Breast epithelium (tissue), 4 donors: Measurements from ENCODE around the gene SIK3. TPM values are rescaled to one million over a fixed set of nuclear protein-coding genes. Genes with fewer than 3 reads are reported as not detected.

Source experiments
- DNase-seq, 2 donors: peaks; one replicate each; pipeline ENCODE4 v3.0.0-alpha.2; 2019; ENCODE audit warnings: low spot score in 2 of 2
- H3K27ac ChIP-seq, 2 donors: fragments of 200-600 bp; sonication (generic) in 1 of 2; one replicate each; pipeline ENCODE4 v1.5.1; 2016 to 2019; ENCODE audit warnings: mild to moderate bottlenecking in 1 of 2
- H3K27me3 ChIP-seq, 2 donors: fragments of 200-600 bp; sonication (generic) in 1 of 2; one replicate each; pipeline versions ENCODE4 v1.5.1 to v1.6.0; 2017 to 2019; ENCODE audit warnings: control low read depth in 1 of 2, mild to moderate bottlenecking in 1 of 2
- H3K36me3 ChIP-seq: fragments of 200-600 bp; one replicate; pipeline ENCODE4 v1.5.1; 2019
- H3K4me1 ChIP-seq, 2 donors: fragments of 200-600 bp; sonication (generic); one replicate each; pipeline ENCODE4 v1.5.1; 2016 to 2019; ENCODE audit warnings: control low read depth in 1 of 2
- H3K4me3 ChIP-seq, 3 donors: fragments of 200-600 bp; sonication (generic); 1 replicate in 2 of 3; 2 replicates in 1 of 3; pipeline ENCODE4 v1.5.1; 2016 to 2019; ENCODE audit warnings: mild to moderate bottlenecking in 3 of 3, moderate library complexity in 2 of 3
- H3K9me3 ChIP-seq, 2 donors: fragments of 200-600 bp; sonication (generic) in 1 of 2; one replicate each; pipeline ENCODE4 v1.5.1; 2016 to 2019; ENCODE audit warnings: control low read depth in 1 of 2
- POLR2A ChIP-seq: fragments of 450-650 bp; IDR thresholded peaks from one replicate; pipeline ENCODE4 v1.6.1; 2016; ENCODE audit warnings: antibody characterized with exemption, mild to moderate bottlenecking, moderate library complexity
- POLR2AphosphoS5 ChIP-seq, 3 donors: sonication (generic); formaldehyde crosslinking; IDR thresholded peaks; one replicate each; pipeline ENCODE4 v1.6.1; 2017; ENCODE audit warnings: antibody characterized with exemption in 3 of 3
- intact Hi-C: fragments of 100-400 bp; cut with DNase I; formaldehyde crosslinking; loops from one replicate; pipeline ENCODE4 v1.15.1; 2023; ENCODE audit warnings: low total_unique reads
- total RNA-seq, 3 donors: library from RNA; depleted of rRNA; stranded (reverse); fragments of >200 nt; gene quantifications; one replicate each; pipeline ENCODE4 v1.1.0, GENCODE V29; 2016
- TF ChIP-seq, protein P1 (sequence below), 3 donors: fragments of 450-650 bp; IDR thresholded peaks; one replicate each; pipeline ENCODE4 v1.5.1; 2016 to 2017; ENCODE audit warnings: antibody characterized with exemption in 3 of 3, mild to moderate bottlenecking in 3 of 3, moderate library complexity in 3 of 3

The SIK3 gene
- total RNA-seq, 3 donors from 2014 or later, result 26.9 to 110 (median 57.0) TPM

DNA sequence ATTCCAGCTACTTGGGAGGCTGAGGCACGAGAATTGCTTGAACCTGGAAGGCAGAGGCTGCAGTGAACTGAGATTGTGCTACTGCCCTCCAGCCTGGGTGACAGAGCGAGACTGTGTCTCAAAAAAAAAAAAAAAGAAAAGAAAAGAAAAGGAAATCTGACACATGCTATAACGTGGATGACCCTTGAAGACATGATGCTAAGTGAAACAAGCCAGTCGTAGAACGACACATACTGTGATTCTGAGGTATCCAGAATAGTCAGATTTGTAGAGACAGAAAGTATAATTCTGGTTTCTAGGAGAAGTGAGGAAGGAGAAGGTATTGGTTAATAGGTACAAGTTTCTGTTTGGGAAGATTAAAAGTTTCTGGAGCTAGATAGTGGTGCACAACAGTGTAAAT is 299.9 kb downstream of the SIK3 start:
- Histone ChIP-seq H3K27ac (no peak overlapping the region), H3K9me3 (no peaks in the 10 kb centered on the region), H3K27me3 (no peaks in the 10 kb centered on the region), H3K4me3 (no peak overlapping the region), H3K36me3 (no peaks in the 10 kb centered on the region), H3K4me1 (no peaks in the 10 kb centered on the region)
- intact Hi-C loops, result no loop called here
- no peak for DNase-seq
- TF ChIP-seq, protein P1, sequence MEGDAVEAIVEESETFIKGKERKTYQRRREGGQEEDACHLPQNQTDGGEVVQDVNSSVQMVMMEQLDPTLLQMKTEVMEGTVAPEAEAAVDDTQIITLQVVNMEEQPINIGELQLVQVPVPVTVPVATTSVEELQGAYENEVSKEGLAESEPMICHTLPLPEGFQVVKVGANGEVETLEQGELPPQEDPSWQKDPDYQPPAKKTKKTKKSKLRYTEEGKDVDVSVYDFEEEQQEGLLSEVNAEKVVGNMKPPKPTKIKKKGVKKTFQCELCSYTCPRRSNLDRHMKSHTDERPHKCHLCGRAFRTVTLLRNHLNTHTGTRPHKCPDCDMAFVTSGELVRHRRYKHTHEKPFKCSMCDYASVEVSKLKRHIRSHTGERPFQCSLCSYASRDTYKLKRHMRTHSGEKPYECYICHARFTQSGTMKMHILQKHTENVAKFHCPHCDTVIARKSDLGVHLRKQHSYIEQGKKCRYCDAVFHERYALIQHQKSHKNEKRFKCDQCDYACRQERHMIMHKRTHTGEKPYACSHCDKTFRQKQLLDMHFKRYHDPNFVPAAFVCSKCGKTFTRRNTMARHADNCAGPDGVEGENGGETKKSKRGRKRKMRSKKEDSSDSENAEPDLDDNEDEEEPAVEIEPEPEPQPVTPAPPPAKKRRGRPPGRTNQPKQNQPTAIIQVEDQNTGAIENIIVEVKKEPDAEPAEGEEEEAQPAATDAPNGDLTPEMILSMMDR (IDR thresholded peaks at IDR 0.05), result no peak
- TF ChIP-seq POLR2A, result no peak
- TF ChIP-seq POLR2AphosphoS5 (IDR thresholded peaks at IDR 0.05), result no peak

DNA sequence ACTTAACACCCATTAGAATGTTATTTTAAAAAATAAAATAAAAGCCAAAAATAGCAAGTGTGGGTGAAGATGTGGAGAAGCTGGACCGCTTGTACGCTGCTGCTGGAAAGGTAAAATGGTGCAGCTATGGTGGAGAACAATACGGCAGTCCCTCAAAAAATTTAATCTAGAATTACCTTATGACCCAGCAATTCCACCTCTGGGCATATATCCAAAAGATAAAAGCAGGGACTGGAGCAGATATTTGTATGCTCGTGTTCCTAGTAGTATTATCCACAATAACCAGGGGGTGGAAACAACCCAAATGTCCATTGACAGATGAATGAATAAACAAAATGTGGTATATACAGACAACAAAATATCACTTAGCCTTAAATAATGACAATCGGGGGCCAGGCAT is 300.4 kb downstream of the SIK3 start:
- H3K27ac ChIP-seq, result no peak overlapping the region
- intact Hi-C loops, result no loop called here
- TF ChIP-seq, protein P1 (IDR thresholded peaks at IDR 0.05), result no peak
- no peak for TF ChIP-seq POLR2AphosphoS5 (IDR thresholded peaks at IDR 0.05)
- DNase-seq, result no peak
- no peaks in the 10 kb centered on the region for H3K4me1 ChIP-seq
- H3K4me3 ChIP-seq, result no peak overlapping the region
- H3K27me3 ChIP-seq, result no peaks in the 10 kb centered on the region
- H3K9me3 ChIP-seq, result no peaks in the 10 kb centered on the region
- no peaks in the 10 kb centered on the region for H3K36me3 ChIP-seq

DNA sequence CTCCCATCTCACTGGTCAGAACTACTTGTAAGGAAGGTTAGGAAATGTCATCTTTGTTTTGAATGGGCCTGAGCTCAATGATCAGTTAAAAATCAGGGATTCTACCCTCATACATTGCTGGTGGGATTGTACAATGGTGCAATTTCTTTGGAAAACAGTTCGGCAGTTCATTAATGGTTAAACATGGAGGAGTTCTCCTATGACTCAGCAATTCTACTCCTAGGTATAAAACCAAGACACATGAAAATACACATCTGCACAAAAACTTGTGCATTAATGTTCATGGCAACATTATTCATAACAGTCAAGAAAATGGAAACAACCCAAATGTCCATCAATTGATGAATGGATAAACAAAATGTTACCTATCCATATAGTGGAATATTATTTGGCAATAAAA is 301.7 kb downstream of the SIK3 start:
- Histone ChIP-seq H3K36me3 (no peaks in the 10 kb centered on the region), H3K27ac (no peak overlapping the region), H3K4me1 (no peaks in the 10 kb centered on the region), H3K4me3 (no peak overlapping the region), H3K27me3 (no peaks in the 10 kb centered on the region), H3K9me3 (no peaks in the 10 kb centered on the region)
- intact Hi-C loops, result no loop called here
- DNase-seq, result no peak
- TF ChIP-seq, protein P1 (IDR thresholded peaks at IDR 0.05), result no peak
- TF ChIP-seq POLR2AphosphoS5 (IDR thresholded peaks at IDR 0.05) (no peak), POLR2A (no peak)

- intact Hi-C loops, result no loop called here
- no peak overlapping the region for H3K4me3 ChIP-seq
- peaks cover 0 to 4% of the 10 kb centered on the region in 2 donors for H3K27me3 ChIP-seq
- no peaks in the 10 kb centered on the region for H3K4me1 ChIP-seq
- H3K36me3 ChIP-seq, result no peaks in the 10 kb centered on the region
- no peaks in the 10 kb centered on the region for H3K9me3 ChIP-seq
- no peak for DNase-seq
- H3K27ac ChIP-seq, result no peak overlapping the region
- TF ChIP-seq, protein P1 (IDR thresholded peaks at IDR 0.05), result no peak
- TF ChIP-seq POLR2A (no peak), POLR2AphosphoS5 (IDR thresholded peaks at IDR 0.05) (no peak)
These were observed 303.4 kb downstream of the SIK3 start for GRCh38 chr11:116794851-116795250.

DNA sequence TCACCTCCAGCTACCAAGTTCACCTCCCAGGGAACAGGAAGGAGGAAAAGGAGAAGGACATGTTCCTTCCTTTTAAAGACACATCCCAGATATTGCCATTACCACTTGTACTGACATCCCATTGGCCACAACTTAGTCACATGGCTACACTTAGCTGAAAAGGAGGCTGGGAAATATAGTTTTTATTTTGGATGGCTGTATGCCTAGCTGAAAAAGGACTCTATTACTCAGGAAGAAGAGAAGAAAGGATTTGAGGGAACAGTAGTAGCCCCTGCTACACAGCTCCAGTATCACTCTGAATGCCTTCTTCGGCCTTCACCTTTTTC is 304.5 kb downstream of the SIK3 start:
- Histone ChIP-seq H3K4me1 (no peaks in the 10 kb centered on the region), H3K9me3 (no peaks in the 10 kb centered on the region), H3K27me3 (peaks cover 0 to 4% of the 10 kb centered on the region in 2 donors), H3K36me3 (no peaks in the 10 kb centered on the region), H3K27ac (no peak overlapping the region), H3K4me3 (no peak overlapping the region)
- intact Hi-C loops, result no loop called here
- TF ChIP-seq POLR2A (no peak), POLR2AphosphoS5 (IDR thresholded peaks at IDR 0.05) (no peak)
- TF ChIP-seq, protein P1 (IDR thresholded peaks at IDR 0.05), result no peak
- no peak for DNase-seq

Other genes with a start within 250 kb of the SIK3 start
- gene PAFAH1B2, start 45.9 kb upstream of the SIK3 start, total RNA-seq, result 10 to 100 TPM; 76.8 to 92.2 (median 86.2) TPM
- 10 to 100 TPM; 45.2 to 86.7 (median 49.5) TPM for gene SIDT2, start 80.3 kb upstream of the SIK3 start, total RNA-seq
- 1,000 to 10,000 TPM in 2 of 3 donors, 100 to 1,000 TPM in 1; 602 to 1,663 (median 1,380) TPM for gene TAGLN, start 100.9 kb upstream of the SIK3 start, total RNA-seq
- gene PCSK7, start 133.6 kb upstream of the SIK3 start, total RNA-seq, result 10 to 100 TPM; 43.2 to 51.5 (median 44.2) TPM
- gene RNF214, start 134.2 kb upstream of the SIK3 start, total RNA-seq, result 10 to 100 TPM; 12.3 to 13.3 (median 12.5) TPM
- gene BACE1-AS, start 192.9 kb upstream of the SIK3 start, total RNA-seq, result 1 to 10 TPM; 5.9 to 8.9 (median 6.6) TPM
- 10 to 100 TPM; 17.4 to 26.9 (median 17.9) TPM for gene BACE1, start 217.8 kb upstream of the SIK3 start, total RNA-seq
- 10 to 100 TPM; 14.9 to 32.6 (median 20.3) TPM for gene CEP164, start 229.4 kb upstream of the SIK3 start, total RNA-seq